ENCODE data around the gene LYPD3.

DNA sequence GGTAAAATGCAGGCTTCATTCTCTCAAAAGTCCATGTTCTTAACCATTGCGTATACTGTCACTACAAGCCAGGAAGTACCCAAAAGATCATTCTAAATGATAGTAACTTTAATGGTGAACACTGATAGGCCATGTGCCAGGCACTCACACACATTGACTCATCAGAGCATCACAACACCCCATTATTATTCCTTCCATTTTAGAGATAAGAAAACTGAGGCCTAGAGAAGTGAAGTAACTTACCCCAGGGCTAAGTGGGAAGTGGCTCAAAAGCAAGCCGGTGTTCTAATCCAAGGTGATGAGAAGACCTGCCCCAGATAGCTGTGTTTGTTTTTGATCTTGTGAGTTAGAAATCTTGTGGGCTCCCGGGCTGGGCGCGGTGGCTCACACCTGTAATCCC is 40.5 kb upstream of the LYPD3 start:
- TF ChIP-seq, protein P1, sequence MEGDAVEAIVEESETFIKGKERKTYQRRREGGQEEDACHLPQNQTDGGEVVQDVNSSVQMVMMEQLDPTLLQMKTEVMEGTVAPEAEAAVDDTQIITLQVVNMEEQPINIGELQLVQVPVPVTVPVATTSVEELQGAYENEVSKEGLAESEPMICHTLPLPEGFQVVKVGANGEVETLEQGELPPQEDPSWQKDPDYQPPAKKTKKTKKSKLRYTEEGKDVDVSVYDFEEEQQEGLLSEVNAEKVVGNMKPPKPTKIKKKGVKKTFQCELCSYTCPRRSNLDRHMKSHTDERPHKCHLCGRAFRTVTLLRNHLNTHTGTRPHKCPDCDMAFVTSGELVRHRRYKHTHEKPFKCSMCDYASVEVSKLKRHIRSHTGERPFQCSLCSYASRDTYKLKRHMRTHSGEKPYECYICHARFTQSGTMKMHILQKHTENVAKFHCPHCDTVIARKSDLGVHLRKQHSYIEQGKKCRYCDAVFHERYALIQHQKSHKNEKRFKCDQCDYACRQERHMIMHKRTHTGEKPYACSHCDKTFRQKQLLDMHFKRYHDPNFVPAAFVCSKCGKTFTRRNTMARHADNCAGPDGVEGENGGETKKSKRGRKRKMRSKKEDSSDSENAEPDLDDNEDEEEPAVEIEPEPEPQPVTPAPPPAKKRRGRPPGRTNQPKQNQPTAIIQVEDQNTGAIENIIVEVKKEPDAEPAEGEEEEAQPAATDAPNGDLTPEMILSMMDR (IDR thresholded peaks at IDR 0.05 in 2 of 3, conservative IDR thresholded peaks at IDR 0.05 in 1 of 3; ENCODE audit: control insufficient read depth in 2 of 3, extremely low read depth in 1 of 3, insufficient read depth in 1 of 3, low read depth in 3 of 3, low read length in 3 of 3), result no peak
- TF ChIP-seq, protein P2, sequence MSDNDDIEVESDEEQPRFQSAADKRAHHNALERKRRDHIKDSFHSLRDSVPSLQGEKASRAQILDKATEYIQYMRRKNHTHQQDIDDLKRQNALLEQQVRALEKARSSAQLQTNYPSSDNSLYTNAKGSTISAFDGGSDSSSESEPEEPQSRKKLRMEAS (IDR thresholded peaks at IDR 0.05; ENCODE audit: low read depth, low read length), result no peak
- TF ChIP-seq RBBP5 (conservative IDR thresholded peaks at IDR 0.05), result no peak
- no peak for TF ChIP-seq CREM (IDR thresholded peaks at IDR 0.05; ENCODE audit: low read depth)
- TF ChIP-seq ZNF207 (IDR thresholded peaks at IDR 0.05; ENCODE audit: borderline replicate concordance), result no peak

All from GM12878 (cell line).